HS-5 (cell line): ENCODE data around the gene CLEC16A.

Source experiments
- DNase-seq: peaks from one replicate; pipeline ENCODE4 v3.0.0-alpha.2; 2012; ENCODE audit warnings: low read depth

CLEC16A gene

DNA sequence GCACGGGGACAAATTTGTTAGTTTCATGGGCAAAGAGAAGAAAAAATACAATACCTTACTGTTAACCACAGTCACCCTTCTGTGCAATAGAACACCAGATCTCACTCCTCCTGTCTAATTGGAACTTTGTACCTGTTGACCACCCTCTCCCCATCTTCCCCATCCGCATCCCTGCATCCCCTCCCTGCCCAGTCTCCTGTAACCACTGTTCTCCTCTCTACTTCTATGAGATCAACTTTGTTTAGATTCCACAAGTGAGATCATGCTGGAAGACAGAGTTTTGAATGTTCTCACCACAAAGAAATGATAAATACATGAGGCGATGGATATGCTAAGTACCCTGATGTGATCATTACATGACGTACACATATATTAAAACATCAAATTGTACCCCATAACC, 47.7 kb downstream of the CLEC16A start:
- DNase-seq: peak; percentile 22

GRCh38 chr16:10992797-10993196, 48.4 kb downstream of the CLEC16A start:
- peak; percentile 61 for DNase-seq

- no peak for DNase-seq
Measured at GRCh38 chr16:10993649-10994048, 49.3 kb downstream of the CLEC16A start.

- no peak for DNase-seq
Measured at GRCh38 chr16:10994571-10994970, 50.2 kb downstream of the CLEC16A start.

GRCh38 chr16:10995565-10995964, 51.2 kb downstream of the CLEC16A start:
- no peak for DNase-seq

DNA sequence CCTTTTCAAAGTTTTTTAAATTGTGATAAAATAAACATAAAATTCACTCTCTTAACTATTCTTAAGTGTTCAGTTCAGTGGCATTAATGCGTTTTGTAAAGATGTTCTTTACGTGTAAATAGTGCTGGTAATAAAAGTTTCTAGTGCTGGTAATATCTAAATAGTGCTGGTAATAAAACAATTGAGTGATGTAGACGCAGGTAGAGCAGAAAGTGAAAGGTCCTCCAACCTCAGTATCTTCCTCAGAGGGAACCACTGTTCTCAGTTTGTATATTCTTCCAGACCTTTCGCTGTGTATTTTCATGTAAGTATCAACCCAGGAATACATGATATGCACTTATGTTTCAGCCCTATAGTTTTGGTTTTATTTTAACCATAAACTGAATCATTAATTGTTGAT, 53.1 kb downstream of the CLEC16A start:
- no peak for DNase-seq

DNA sequence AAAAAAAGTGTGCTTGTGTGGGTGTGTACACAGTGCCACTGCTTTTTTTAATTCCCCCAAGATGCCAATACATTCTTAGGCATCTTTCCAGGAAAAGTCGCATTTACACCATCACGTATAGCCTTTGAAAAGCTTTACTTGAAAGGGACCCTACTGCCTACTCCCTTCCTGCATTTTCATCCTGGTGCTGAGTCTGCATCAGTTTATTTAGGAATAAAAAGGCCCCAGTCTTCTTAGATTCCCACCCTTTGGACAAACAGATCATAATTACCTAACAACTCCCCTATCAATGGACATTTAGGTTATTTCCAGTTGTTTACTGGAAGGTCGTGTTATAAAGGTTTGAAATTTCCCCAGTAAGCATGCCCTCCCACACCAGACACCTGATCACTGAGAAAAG, 54.9 kb downstream of the CLEC16A start:
- DNase-seq: no peak

DNA sequence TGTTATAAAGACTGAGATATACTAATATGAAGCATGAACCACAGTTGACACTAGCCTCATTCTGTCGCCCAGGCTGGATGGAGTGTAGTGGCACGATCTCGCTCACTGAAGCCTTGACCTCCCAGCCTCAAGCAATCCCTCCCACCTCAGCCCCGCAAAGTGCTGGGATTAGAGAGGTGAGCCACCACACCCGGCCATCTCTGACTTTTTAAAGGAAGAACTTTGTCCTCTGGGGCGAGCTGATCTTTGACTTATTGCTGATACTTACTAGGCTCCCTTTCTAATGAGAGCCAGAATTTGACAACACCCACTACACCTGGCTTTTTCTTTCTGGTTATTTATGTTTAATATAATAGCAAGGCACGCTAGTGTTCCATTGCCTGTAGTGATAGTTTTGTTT, 57.2 kb downstream of the CLEC16A start:
- DNase-seq: no peak

DNA sequence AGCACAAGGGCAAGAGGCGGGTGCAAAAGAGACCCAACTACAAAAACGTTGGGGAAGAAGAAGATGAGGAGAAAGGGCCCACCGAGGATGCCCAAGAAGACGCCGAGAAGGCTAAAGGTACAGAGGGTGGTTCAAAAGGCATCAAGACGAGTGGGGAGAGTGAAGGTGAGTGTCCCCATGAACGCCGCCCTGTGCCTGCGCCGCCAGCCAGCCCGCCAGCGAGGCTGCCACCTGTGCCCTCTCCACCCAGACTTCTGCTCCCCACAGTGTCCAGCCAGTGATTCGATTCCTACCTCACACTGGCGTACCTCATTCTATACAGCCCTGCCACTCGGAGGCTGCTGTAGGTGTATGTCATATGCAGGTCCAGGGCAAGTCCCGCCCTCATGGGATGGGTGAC, 58.8 kb downstream of the CLEC16A start:
- DNase-seq: no peak

DNA sequence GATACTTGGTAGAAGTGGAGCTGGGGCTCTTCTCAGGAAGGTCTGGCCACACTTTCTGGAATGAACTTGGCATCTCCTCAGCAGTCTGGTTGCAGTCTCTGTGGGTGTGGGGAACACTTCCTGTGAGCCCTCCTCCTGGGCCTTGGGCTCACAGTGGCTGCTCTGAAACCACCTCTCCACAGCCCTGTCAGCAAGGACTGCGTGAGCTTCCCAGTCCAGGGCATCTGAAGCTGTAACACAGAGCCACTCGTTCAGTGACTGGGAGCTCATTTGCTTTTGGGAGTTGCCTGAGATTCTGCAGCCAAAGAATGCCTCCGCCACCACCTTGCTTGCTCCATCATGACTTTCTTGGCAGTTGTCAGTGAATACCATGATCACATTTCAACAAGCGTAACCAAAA, 60.0 kb downstream of the CLEC16A start:
- DNase-seq: no peak

DNA sequence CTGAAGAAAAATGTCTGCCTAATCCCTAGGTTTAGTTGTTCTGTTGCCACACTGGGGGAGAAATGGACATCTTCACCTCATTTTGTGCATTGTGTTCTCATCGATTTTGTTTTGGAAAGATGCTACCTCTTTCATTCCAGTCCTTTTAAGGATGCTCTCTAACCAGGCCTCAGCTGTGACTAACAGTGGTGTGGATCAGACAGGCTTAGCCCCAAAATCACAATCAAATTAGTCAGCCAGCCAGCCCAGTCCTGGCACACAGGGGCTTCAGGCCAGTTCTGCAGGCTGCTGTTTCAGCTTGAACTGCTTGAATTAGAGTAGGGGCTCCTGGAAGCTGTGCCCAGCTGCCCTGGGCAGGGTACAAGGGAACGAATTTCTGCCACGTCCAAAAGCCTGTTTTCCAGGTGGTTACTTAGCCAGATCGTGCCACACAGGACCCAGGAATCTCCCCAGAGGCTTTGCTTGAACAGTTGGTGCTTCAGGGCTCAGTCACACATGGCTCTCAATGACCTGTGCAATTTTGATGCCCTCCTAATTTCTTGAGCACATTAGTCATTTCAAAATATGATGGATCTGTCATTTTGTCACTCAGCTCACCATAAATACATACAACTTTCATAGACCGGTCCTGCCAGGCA, 60.7 kb downstream of the CLEC16A start:
- peak; percentile 67 for DNase-seq

- DNase-seq: peak; percentile 58
Measured at GRCh38 chr16:11005611-11005975, 61.2 kb downstream of the CLEC16A start.

DNA sequence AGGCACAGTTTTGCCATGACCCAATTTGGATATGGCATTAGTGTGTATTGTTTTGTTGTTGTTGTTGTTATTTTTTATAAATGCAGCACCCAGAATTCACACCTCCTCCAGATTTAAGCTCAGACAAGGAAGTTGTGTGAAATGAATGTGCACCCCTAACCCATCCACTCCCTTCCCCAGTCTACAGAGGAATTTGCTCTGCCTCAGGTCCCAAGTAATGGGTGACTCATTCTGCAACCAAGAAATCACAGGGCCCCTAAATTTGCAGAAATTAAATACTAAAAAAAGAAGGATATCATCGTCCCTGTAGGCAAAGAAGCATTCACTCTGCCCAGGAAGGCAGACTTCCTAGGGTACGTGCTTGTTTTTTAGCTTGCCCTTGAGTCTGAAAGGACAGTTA, 62.3 kb downstream of the CLEC16A start:
- DNase-seq: no peak

DNA sequence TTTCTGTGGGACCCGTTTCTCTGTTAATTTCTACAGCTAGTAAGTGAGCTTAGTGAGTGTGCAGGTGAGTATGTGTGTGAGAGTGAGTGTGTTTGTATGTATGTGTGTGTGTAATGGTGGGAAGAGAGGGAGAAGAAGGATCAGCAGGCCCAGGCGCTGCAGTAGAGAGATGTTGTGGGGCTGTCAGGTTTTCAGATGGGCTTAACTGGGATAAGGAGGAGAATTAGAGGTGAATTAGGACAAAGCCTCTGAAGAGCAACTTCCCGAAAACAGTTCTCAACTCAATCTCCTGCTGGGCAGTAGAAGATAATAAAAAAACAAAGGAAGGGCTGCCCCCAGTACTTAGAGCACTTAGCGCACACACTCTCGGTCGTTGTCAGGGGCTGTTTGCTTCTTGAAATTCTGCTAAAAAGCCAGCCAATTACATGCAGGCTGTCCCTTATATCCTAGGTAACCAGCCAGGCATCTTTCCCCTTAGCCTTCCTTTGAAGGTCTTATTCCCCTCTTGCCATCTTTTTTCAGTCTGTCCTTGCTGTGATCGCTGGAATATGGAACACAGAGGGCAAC, 63.4 kb downstream of the CLEC16A start:
- DNase-seq: no peak

DNA sequence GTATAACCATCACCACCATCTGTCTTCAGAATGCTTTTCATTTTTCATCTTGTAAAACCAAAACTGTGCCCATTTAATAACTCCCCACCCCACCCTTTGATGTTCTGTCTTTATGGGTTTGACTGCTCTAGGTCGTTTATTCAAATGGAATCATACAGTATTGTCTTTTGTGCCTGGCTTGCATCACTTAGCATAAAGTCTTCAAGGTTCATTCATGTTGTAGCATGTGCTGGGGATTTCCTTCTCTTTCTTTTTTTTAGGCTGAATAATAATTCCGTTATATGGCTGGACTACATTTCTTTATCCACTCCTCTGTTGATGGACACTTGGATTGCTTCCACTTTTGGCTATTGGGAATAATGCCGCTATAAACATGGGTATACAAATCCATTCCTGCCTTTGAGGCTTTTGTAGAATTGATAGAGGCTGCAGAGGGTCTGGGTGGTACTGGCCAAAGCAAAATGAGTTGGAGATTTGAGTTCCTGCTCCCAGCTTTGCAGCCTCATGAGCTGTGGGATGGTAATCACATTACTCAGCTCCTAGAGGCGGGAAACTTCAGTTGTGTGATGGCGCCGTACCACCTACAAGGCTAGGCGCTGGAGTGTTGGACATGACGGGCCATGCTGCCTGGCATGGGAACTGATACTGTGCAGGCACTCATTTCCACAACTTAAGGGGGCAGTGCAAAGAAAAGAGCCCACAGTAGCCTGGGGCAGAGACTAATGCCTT, 64.8 kb downstream of the CLEC16A start:
- no peak for DNase-seq

- no peak for DNase-seq
Measured at GRCh38 chr16:11010575-11011221, 66.3 kb downstream of the CLEC16A start.

DNA sequence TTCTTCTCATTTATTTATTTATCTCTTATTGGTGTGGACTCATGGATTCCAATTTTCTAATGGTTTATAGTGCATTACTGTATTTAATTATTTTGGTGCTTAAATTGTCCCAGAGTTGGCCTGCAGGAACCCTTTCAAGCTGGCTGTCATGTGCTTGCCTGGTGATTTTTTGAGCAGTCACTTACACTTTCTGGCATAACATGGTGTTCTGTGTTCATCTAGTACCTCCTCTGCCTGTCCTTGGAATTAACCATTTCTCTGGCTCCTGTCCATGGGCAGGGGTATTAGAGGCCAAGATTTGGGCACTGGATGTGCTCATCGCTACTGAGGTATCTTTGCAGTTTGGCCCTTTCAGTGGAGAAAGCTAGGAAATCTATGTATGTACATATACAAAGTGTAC, 67.0 kb downstream of the CLEC16A start:
- no peak for DNase-seq

GRCh38 chr16:11012841-11013240, 68.5 kb downstream of the CLEC16A start:
- no peak for DNase-seq

GRCh38 chr16:11014136-11014535, 69.8 kb downstream of the CLEC16A start:
- DNase-seq: no peak

DNA sequence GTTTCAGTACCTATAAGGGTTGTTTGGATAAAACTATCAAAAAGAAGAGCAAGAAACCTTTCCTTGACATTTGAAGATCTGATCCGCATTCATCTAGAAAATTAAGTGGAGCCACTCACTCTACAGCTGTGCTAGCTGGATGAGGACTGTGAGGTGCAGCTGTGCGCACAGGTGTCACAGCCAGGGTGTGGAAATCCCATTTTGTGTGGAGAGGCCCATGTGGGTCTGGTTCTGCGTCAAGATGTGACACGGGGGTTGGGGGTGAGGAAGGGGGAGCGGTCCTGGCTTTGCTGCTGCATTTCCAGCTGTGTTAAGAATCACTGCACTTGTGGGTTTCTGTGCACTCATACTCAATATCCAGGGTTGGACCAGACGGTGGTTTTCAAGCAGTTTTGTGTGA, 70.7 kb downstream of the CLEC16A start:
- no peak for DNase-seq

DNA sequence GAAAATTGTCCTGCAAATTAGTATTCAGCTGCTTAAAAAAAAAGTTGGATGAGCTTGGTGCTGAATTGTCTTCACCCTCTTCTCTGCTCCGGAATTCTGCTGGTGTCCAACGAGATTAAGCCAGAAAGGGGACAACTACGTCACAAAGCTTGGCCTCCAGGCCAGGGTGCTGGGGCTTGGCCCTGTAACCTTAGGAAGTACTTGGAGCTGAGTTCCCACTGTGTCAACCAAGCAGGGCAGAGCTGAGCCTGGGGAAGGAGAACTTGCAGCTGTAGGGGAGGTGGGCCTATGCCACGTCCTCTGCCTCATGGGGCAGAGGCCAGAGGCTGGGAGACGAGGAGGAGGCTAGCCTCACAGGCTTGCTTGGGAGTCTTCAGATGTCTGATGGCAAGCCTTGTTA, 71.2 kb downstream of the CLEC16A start:
- DNase-seq: no peak

GRCh38 chr16:11016524-11016988, 72.2 kb downstream of the CLEC16A start:
- no peak for DNase-seq

DNA sequence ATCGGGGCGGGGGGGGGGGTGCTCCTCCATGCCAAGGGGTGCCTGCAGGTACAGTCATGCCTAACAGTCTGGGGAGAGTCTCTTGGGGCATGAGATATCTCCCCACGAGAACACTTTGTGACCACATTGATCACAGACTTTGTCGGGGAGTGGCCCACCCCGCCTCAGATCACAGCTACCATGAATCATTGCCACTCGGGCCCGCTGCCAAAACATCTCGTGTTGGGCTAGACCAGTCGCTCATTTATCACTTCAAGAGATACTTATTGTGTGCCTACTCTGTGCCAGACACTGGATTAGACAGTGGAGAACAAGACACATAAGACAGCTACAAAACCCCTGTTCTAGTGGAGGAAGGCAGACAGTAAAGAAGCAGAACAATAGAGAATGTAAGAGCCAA, 72.6 kb downstream of the CLEC16A start:
- DNase-seq: peak; percentile 29
